Thymus (tissue), 11 donors: Measurements from ENCODE around the gene PERCC1. TPM values are rescaled to one million over a fixed set of nuclear protein-coding genes. Genes with fewer than 3 reads are reported as not detected.

Experiments
- DNase-seq, 9 donors: peaks; one replicate each; pipeline ENCODE4 v3.0.0-alpha.2; 2013; ENCODE audit warnings: low spot score in 9 of 9, low read depth in 6 of 9, missing footprints in 1 of 9
- H3K27ac ChIP-seq, 2 donors: one replicate each; pipeline ENCODE4 v1.5.1; 2013; ENCODE audit warnings: control low read depth in 1 of 2, low read depth in 1 of 2, low read length in 1 of 2, mild to moderate bottlenecking in 1 of 2, moderate library complexity in 1 of 2
- H3K27me3 ChIP-seq, 2 donors: one replicate each; pipeline ENCODE4 v1.5.1; 2013; ENCODE audit warnings: low read length in 1 of 2; ENCODE audit not compliant: control insufficient read depth in 2 of 2, insufficient read depth in 1 of 2
- H3K36me3 ChIP-seq, 2 donors: one replicate each; pipeline ENCODE4 v1.5.1; 2013; ENCODE audit warnings: low read length in 1 of 2, mild to moderate bottlenecking in 1 of 2, moderate library complexity in 1 of 2; ENCODE audit not compliant: control insufficient read depth in 2 of 2, insufficient read depth in 2 of 2
- H3K4me1 ChIP-seq, 2 donors: one replicate each; pipeline ENCODE4 v1.5.1; 2013; ENCODE audit warnings: low read length in 2 of 2; ENCODE audit not compliant: control insufficient read depth in 2 of 2, insufficient read depth in 2 of 2
- H3K4me3 ChIP-seq, 2 donors: one replicate each; pipeline ENCODE4 v1.5.1; 2013; ENCODE audit warnings: low read length in 2 of 2, control low read depth in 1 of 2, mild to moderate bottlenecking in 1 of 2
- H3K9me3 ChIP-seq, 2 donors: one replicate each; pipeline ENCODE4 v1.5.1; 2013; ENCODE audit warnings: low read length in 1 of 2, mild to moderate bottlenecking in 1 of 2; ENCODE audit not compliant: control insufficient read depth in 2 of 2, insufficient read depth in 1 of 2
- WGBS: extraction: QIAGEN DNeasy Blood & Tissue Kit; methylation state at CpG from one replicate; pipeline ENCODE4 v1.1.7; 2013; 5-methylcytosine and 5-hydroxymethylcytosine counted together
- polyA plus RNA-seq: library from polyadenylated mRNA; stranded (reverse); fragments of 200-250 nt; gene quantifications from one replicate; pipeline ENCODE4 v1.2.3, GENCODE V29; 2013
- total RNA-seq: library from RNA; stranded (reverse); fragments of 120-200 nt; gene quantifications from one replicate; pipeline ENCODE4 v1.2.4, GENCODE V29; 2013
- donor health status: healthy.

PERCC1 gene
- total and polyA plus RNA-seq, 2 donors, result 0.07 TPM; not detected in 1

DNA sequence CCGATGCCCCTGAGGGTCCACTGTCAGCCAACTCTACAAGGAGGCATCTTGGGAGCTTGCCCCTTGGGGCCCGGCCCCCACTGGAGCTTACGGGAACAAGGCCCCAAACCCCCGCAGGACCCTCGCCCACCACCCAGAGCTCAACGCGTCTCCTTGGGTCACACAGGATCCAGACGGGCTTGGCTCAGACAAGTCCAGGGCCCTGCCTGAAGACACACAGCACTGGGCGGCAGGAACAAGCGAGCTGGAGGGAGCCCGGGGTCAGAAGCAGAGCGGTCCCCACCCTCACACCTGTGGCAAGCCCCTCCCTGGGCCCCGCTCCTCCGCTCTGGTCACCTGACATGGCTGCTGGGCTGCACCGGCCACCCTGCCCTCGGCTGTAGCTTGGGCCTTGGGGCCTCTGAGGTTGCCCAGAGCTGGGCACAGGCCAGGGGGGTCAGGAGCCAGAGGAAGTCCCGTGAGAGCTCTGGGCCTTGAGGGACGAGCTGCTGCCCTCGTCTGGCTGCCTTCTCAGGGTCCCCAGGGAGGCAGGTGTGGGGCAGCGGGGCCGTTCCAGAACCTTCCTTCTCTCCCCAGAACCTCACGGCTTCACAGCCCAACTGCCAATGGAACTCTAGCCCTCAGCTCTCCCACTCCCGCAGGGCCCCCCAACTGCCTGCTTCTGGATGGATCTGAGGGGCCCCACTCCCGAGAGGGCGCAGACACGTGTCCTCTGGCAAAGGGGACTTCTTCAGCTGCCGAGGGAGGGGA is 13.3 kb downstream of the PERCC1 start, which contains the start of gene CCDC154:
TSS of gene CCDC154 (minus strand) at position 577 of the 750 bp plus-strand sequence. CDS start at position 343, 234 bp downstream.
- Histone ChIP-seq H3K27ac (no peak within 1 kb of the TSS), H3K4me3 (no peak within 1 kb of the TSS), H3K4me1 (no peaks in the 10 kb centered on the region), H3K36me3 (peaks cover 22 to 41% of the 10 kb centered on the region in 2 donors), H3K9me3 (no peaks in the 10 kb centered on the region), H3K27me3 (no peaks in the 10 kb centered on the region)
- DNase-seq, result no peak
- WGBS, result 93% methylated on average over 27 of the region's 27 CpGs

DNA sequence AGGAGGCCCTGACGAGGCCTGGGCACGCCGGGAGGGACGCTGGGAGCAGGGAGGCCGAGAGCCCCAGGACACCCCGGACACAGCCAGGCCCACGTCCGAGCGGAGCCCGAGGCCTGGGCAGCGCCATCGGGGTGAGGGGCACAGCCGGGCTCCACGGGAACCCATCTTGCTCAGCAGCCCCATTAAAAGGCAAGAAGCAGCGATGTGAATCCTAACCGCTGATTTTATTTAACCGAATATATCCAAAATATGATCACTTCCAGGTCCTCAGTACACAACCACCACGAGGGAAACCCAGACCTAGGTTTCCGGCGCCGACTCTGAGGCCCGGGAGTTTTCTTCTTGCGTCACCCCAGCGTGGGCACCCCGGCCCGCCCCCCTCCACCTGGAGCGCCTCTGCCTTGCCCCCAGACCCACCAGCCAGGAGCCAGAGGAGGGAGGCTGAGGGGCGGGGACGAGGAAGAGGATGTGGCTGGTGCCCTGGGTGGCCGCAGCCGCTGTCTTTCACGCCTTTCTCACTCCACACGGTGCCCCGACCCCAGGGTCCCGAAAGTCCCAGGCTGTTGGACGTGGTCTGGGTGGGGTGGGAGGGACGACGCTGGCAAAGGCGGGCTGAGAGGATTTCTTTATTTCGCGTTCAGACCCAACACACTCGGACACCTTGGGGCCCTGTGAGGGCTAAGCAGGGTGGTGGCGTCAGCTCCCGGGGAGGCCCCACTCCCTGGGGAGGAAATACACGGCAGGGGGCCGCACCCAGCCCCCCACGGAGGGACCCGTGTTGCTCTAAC is 14.0 kb downstream of the PERCC1 start:
- DNase-seq, result no peak
- no peaks in the 10 kb centered on the region for H3K27me3 ChIP-seq
- 94% methylated on average over 48 of the region's 48 CpGs for WGBS
- no peak overlapping the region for H3K27ac ChIP-seq
- H3K4me3 ChIP-seq, result no peak overlapping the region
- H3K4me1 ChIP-seq, result no peaks in the 10 kb centered on the region
- H3K36me3 ChIP-seq, result peaks cover 29 to 48% of the 10 kb centered on the region in 2 donors
- H3K9me3 ChIP-seq, result no peaks in the 10 kb centered on the region

GRCh38 chr16:1445518-1446203 is 14.8 kb downstream of the PERCC1 start:
- Histone ChIP-seq H3K27me3 (no peaks in the 10 kb centered on the region), H3K27ac (no peak overlapping the region), H3K4me3 (no peak overlapping the region), H3K36me3 (peaks cover 34 to 54% of the 10 kb centered on the region in 2 donors), H3K4me1 (no peaks in the 10 kb centered on the region), H3K9me3 (no peaks in the 10 kb centered on the region)
- 93% methylated on average over 25 of the region's 25 CpGs for WGBS
- no peak for DNase-seq

GRCh38 chr16:1446296-1447080 is 15.6 kb downstream of the PERCC1 start:
- peaks cover 38 to 59% of the 10 kb centered on the region in 2 donors for H3K36me3 ChIP-seq
- no peaks in the 10 kb centered on the region for H3K27me3 ChIP-seq
- H3K4me1 ChIP-seq, result no peaks in the 10 kb centered on the region
- H3K27ac ChIP-seq, result no peak overlapping the region
- 97% methylated on average over 41 of the region's 41 CpGs for WGBS
- H3K4me3 ChIP-seq, result no peak overlapping the region
- H3K9me3 ChIP-seq, result no peaks in the 10 kb centered on the region
- DNase-seq, result no peak

GRCh38 chr16:1447965-1448364 is 17.1 kb downstream of the PERCC1 start:
- DNase-seq, result no peak
- H3K27ac ChIP-seq, result no peak overlapping the region
- H3K36me3 ChIP-seq, result peaks cover 41 to 74% of the 10 kb centered on the region in 2 donors
- no peak overlapping the region for H3K4me3 ChIP-seq
- 98% methylated on average over 11 of the region's 11 CpGs for WGBS
- no peaks in the 10 kb centered on the region for H3K27me3 ChIP-seq
- H3K4me1 ChIP-seq, result no peaks in the 10 kb centered on the region
- H3K9me3 ChIP-seq, result no peaks in the 10 kb centered on the region

- Histone ChIP-seq H3K9me3 (no peaks in the 10 kb centered on the region), H3K4me1 (no peaks in the 10 kb centered on the region), H3K4me3 (no peak overlapping the region), H3K27me3 (no peaks in the 10 kb centered on the region), H3K27ac (no peak overlapping the region), H3K36me3 (peaks cover 45 to 80% of the 10 kb centered on the region in 2 donors)
- DNase-seq, result no peak
- 97% methylated on average over 30 of the region's 30 CpGs for WGBS
Observed at GRCh38 chr16:1448536-1449116, 17.7 kb downstream of the PERCC1 start.

DNA sequence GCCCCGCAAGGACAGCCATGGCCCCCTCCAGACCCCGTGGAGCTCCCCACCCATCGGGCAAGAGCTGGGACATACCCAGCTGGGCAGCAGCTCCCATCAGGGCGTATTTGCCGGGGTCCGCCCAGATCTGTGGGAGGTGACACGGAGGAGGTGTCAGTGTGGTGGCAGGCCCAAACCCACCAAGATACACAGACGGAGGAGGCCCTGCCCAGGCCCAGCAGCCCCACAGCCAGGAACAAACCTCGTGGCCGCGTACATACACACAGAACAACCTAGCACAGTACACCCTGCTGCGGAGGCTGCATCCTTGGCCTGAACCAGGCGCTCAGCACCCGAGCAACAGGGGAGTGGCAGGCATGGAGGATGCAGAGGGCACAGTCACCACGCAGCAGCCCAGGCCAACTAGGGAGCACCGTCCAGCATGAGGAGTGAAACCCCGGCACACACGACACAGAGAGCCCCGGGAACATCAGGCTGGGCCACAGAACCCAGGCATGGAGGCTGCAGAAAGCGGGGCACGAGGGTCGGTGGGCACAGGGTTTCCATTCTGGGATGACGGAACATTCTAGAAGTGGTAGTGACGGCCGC is 18.4 kb downstream of the PERCC1 start:
- no peak for DNase-seq
- H3K9me3 ChIP-seq, result no peaks in the 10 kb centered on the region
- no peak overlapping the region for H3K4me3 ChIP-seq
- no peaks in the 10 kb centered on the region for H3K27me3 ChIP-seq
- H3K4me1 ChIP-seq, result no peaks in the 10 kb centered on the region
- no peak overlapping the region for H3K27ac ChIP-seq
- 98% methylated on average over 25 of the region's 25 CpGs for whole genome bisulfite sequencing
- H3K36me3 ChIP-seq, result peaks cover 46 to 87% of the 10 kb centered on the region in 2 donors

DNA sequence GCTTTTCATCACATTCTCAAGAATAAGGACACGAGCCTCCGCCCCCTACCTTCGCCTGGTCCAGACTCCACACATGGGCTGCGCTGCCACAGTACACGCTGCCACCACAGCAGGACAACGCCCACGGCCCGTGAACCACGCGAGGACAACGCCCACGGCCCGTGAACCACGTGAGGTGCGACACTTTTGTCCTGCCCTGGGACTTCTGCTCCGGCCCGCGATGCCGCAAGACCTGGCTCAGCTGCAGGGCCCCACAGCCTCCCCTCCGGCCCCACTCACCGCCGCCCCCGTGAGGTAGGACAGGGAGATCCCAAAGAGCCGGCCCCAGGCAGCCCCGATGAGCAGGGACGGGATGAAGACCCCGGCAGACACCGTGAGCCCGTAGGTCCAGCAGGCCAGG is 19.3 kb downstream of the PERCC1 start:
- no peak overlapping the region for H3K4me3 ChIP-seq
- no peaks in the 10 kb centered on the region for H3K27me3 ChIP-seq
- peaks cover 55 to 95% of the 10 kb centered on the region in 2 donors for H3K36me3 ChIP-seq
- no peaks in the 10 kb centered on the region for H3K4me1 ChIP-seq
- 98% methylated on average over 29 of the region's 29 CpGs for WGBS
- no peaks in the 10 kb centered on the region for H3K9me3 ChIP-seq
- no peak for DNase-seq
- no peak overlapping the region for H3K27ac ChIP-seq
